ENCODE results near the gene RRP1. TPM values are rescaled to one million over a fixed set of nuclear protein-coding genes. Genes with fewer than 3 reads are reported as not detected.

Gene RRP1
- total RNA-seq, 2 experiments from 2014 or later = 50.3 to 55.0 TPM

DNA sequence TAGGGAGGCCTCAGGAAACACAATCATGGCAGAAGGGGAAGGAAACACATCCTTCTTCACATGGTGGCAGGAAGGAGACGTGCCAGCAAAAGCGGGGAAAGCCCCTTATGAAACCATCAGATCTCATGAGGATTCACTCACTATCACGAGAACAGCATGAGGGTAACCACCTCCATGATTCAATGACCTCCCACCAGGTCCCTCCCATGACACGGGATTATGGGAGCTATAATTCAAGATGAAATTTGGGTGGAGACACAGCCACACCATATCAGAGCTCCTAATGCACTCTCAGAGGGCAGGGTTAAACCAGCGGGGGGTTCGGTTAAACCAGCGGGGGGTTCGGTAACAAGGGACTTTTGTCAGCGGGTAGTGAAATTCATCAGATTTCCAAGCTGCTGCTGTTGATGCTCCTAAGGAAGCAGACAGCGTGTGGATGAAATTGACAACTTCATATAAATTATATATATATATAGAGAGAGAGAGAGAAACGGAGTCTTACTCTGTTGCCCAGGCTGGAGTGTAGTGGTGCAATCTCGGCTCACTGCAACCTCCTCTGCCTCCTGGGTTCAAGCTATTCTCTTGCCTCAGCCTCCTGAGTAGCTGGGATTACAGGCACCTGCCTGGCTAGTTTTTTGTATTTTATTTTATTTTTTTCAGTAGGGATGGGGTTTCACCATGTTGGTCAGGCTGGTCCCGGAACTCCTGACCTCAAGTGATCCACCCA is 17.5 kb upstream of the RRP1 start:
- Histone ChIP-seq H3K9me3 (ENCODE audit: low read length) (no peaks in the 10 kb centered on the region), H3K4me1 (ENCODE audit: insufficient read depth, low read length, poor library complexity, severe bottlenecking) (peaks cover 10% of the 10 kb centered on the region), H3K79me2 (ENCODE audit: insufficient read depth, low read depth, low read length) (no peaks in the 10 kb centered on the region), H3K4me2 (ENCODE audit: low read length) (no peak overlapping the region), H3K36me3 (ENCODE audit: insufficient read depth, low read length) (peaks cover 22% of the 10 kb centered on the region), H4K20me1 (ENCODE audit: insufficient read depth, low read length) (no peaks in the 10 kb centered on the region), H3K4me3 (ENCODE audit: low read depth, low read length, poor library complexity, severe bottlenecking) (no peak overlapping the region), H3K9me2 (ENCODE audit: insufficient read depth, low read length) (no peaks in the 10 kb centered on the region), H2AFZ (ENCODE audit: low read length) (no peak overlapping the region), H3K27ac (ENCODE audit: low read depth, low read length, poor library complexity, severe bottlenecking) (no peak overlapping the region)
- CTCF ChIA-PET (ENCODE audit: unreplicated experiment) = no interaction called here
- no TSS peak for BruUV-seq (replicated peaks)
- no peak for DNase-seq (ENCODE audit: low spot score)
- intact Hi-C loops (cut with micrococcal nuclease; ENCODE audit: unreplicated experiment) = loop anchor here (10.0 kb wide), 1 partner anchor 107 kb away; no protein-coding TSS in a partner anchor
- no peak for TF ChIP-seq EZH2phosphoT487 (IDR thresholded peaks at IDR 0.05; ENCODE audit: borderline replicate concordance, low read depth, low read length)
- TF ChIP-seq, protein P1, sequence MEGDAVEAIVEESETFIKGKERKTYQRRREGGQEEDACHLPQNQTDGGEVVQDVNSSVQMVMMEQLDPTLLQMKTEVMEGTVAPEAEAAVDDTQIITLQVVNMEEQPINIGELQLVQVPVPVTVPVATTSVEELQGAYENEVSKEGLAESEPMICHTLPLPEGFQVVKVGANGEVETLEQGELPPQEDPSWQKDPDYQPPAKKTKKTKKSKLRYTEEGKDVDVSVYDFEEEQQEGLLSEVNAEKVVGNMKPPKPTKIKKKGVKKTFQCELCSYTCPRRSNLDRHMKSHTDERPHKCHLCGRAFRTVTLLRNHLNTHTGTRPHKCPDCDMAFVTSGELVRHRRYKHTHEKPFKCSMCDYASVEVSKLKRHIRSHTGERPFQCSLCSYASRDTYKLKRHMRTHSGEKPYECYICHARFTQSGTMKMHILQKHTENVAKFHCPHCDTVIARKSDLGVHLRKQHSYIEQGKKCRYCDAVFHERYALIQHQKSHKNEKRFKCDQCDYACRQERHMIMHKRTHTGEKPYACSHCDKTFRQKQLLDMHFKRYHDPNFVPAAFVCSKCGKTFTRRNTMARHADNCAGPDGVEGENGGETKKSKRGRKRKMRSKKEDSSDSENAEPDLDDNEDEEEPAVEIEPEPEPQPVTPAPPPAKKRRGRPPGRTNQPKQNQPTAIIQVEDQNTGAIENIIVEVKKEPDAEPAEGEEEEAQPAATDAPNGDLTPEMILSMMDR (conservative IDR thresholded peaks at IDR 0.05; ENCODE audit: low read length) = no peak
- POLR2A ChIA-PET = no interaction called here

GRCh38 chr21:43772425-43772821 is 17.0 kb upstream of the RRP1 start:
- ChIA-PET POLR2A (no interaction called here), CTCF (ENCODE audit: unreplicated experiment) (no interaction called here)
- Histone ChIP-seq H4K20me1 (ENCODE audit: insufficient read depth, low read length) (no peaks in the 10 kb centered on the region), H2AFZ (ENCODE audit: low read length) (no peak overlapping the region), H3K4me2 (ENCODE audit: low read length) (no peak overlapping the region), H3K9me2 (ENCODE audit: insufficient read depth, low read length) (no peaks in the 10 kb centered on the region), H3K79me2 (ENCODE audit: insufficient read depth, low read depth, low read length) (no peaks in the 10 kb centered on the region), H3K27ac (ENCODE audit: low read depth, low read length, poor library complexity, severe bottlenecking) (no peak overlapping the region), H3K4me3 (ENCODE audit: low read depth, low read length, poor library complexity, severe bottlenecking) (no peak overlapping the region), H3K9me3 (ENCODE audit: low read length) (no peaks in the 10 kb centered on the region), H3K36me3 (ENCODE audit: insufficient read depth, low read length) (peaks cover 22% of the 10 kb centered on the region), H3K4me1 (ENCODE audit: insufficient read depth, low read length, poor library complexity, severe bottlenecking) (peaks cover 10% of the 10 kb centered on the region)
- intact Hi-C loops (cut with micrococcal nuclease; ENCODE audit: unreplicated experiment) = loop anchor here (10.0 kb wide), 1 partner anchor 108 kb away; no protein-coding TSS in a partner anchor
- TF ChIP-seq, protein P1 (conservative IDR thresholded peaks at IDR 0.05; ENCODE audit: low read length) = no peak
- no peak for DNase-seq (ENCODE audit: low spot score)
- BruUV-seq (replicated peaks) = no TSS peak

- Histone ChIP-seq H3K36me3 (ENCODE audit: insufficient read depth, low read length) (peaks cover 22% of the 10 kb centered on the region), H3K9me2 (ENCODE audit: insufficient read depth, low read length) (no peaks in the 10 kb centered on the region), H3K9me3 (ENCODE audit: low read length) (no peaks in the 10 kb centered on the region), H4K20me1 (ENCODE audit: insufficient read depth, low read length) (no peaks in the 10 kb centered on the region), H3K27ac (ENCODE audit: low read depth, low read length, poor library complexity, severe bottlenecking) (no peak overlapping the region), H3K79me2 (ENCODE audit: insufficient read depth, low read depth, low read length) (no peaks in the 10 kb centered on the region), H3K4me2 (ENCODE audit: low read length) (no peak overlapping the region), H2AFZ (ENCODE audit: low read length) (no peak overlapping the region), H3K4me1 (ENCODE audit: insufficient read depth, low read length, poor library complexity, severe bottlenecking) (peaks cover 20% of the 10 kb centered on the region), H3K4me3 (ENCODE audit: low read depth, low read length, poor library complexity, severe bottlenecking) (no peak overlapping the region)
- DNase-seq (ENCODE audit: low spot score) = no peak
- intact Hi-C loops (cut with micrococcal nuclease; ENCODE audit: unreplicated experiment) = loop anchor here (10.0 kb wide), 1 partner anchor 109 kb away; no protein-coding TSS in a partner anchor
- ChIA-PET POLR2A (interaction anchor here (0.6 kb wide), 1 partner anchor 565 kb away, joined by 3 read pairs; the partner anchor contains the start of gene CFAP410), CTCF (ENCODE audit: unreplicated experiment) (no interaction called here)
- TF ChIP-seq, protein P1 (conservative IDR thresholded peaks at IDR 0.05; ENCODE audit: low read length) = no peak
- no peak for TF ChIP-seq EZH2phosphoT487 (IDR thresholded peaks at IDR 0.05; ENCODE audit: borderline replicate concordance, low read depth, low read length)
- BruUV-seq (replicated peaks) = TSS peak; percentile 89
Measured at GRCh38 chr21:43774163-43774562, 15.2 kb upstream of the RRP1 start.

All from OCI-LY7 (cell line).